HCT116 (cell line): Measurements from ENCODE around the gene DOHH. TPM values are rescaled to one million over a fixed set of nuclear protein-coding genes. Genes with fewer than 3 reads are reported as not detected.

ENCODE experiments used
- ATAC-seq: fragments of 200-7000 bp; cut with Tn5 transposase; 2 replicates; pipeline ENCODE4 v1.9.1; 2020; ENCODE audit warnings: mild to moderate bottlenecking, moderate library complexity
- BruUV-seq: library from RNA; stranded (reverse); fragments of 400-500 nt; replicated peaks from 2 replicates; lab custom pipeline; 2021; lab: Mats Ljungman, UMichigan
- CTCF ChIA-PET: fragments of 300-600 bp; sonication (Branson Sonifier 250); formaldehyde crosslinking; loops from one replicate; lab custom pipeline; 2021; ENCODE audit warnings: antibody characterized with exemption; lab: Charles Lee
- POLR2A ChIA-PET: fragments of 300-600, 350-600 bp; sonication (Branson Sonifier 250); formaldehyde crosslinking; loops from one replicate; lab custom pipeline; 2021; ENCODE audit warnings: antibody characterized with exemption; lab: Charles Lee
- RAD21 ChIA-PET, 2 experiments: fragments of 300-600 bp; sonication (Branson Sonifier 250); formaldehyde crosslinking; loops; one replicate each; lab custom pipeline; 2023; ENCODE audit warnings: low total read pairs in 2 of 2; ENCODE audit not compliant: uncharacterized antibody in 2 of 2, unreplicated experiment in 2 of 2, low non-redundant PET in 1 of 2; lab: Charles Lee
- DNase-seq: peaks from one replicate; pipeline ENCODE4 v3.0.0-alpha.2; 2010; ENCODE audit warnings: low read depth, low spot score
- H2AFZ ChIP-seq: fragments of 200-600 bp; shearing (Covaris generic), sonication (generic); 2 replicates; pipeline ENCODE4 v1.6.1; 2017; ENCODE audit warnings: low read depth, mixed run types, mixed read lengths, antibody characterized with exemption, low read length; ENCODE audit not compliant: poor library complexity, severe bottlenecking
- H3K27ac ChIP-seq: 2 replicates; pipeline ENCODE4 v1.5.1; 2012; ENCODE audit warnings: low read depth, low read length
- H3K27me3 ChIP-seq: fragments of 200-600 bp; sonication (generic); 2 replicates; pipeline ENCODE4 v1.6.1; 2016; ENCODE audit warnings: mixed run types, low read length, mixed read lengths; ENCODE audit not compliant: insufficient read depth
- H3K36me3 ChIP-seq, 2 experiments: fragments of 200-500 bp in 1 of 2; fragments of 200-600 bp in 1 of 2; sonication (Bioruptor generic) in 1 of 2; sonication (generic) in 1 of 2; 2 replicates each; pipeline versions ENCODE4 v1.5.1 to v1.6.1; 2014 to 2016; ENCODE audit warnings: low read length in 2 of 2, inconsistent platforms in 1 of 2, mixed read lengths in 1 of 2, mixed run types in 1 of 2; ENCODE audit not compliant: insufficient read depth in 2 of 2, control insufficient read depth in 1 of 2
- H3K4me1 ChIP-seq, 2 experiments: fragments of 200-600 bp in 1 of 2; sonication (generic) in 1 of 2; 2 replicates each; pipeline versions ENCODE4 v1.5.1 to v1.6.1; 2012 to 2017; ENCODE audit warnings: low read length in 2 of 2, inconsistent platforms in 1 of 2, mild to moderate bottlenecking in 1 of 2, mixed read lengths in 1 of 2, mixed run types in 1 of 2, moderate library complexity in 1 of 2; ENCODE audit not compliant: insufficient read depth in 2 of 2, control insufficient read depth in 1 of 2
- H3K4me2 ChIP-seq: fragments of 200-600 bp; sonication (generic); 2 replicates; pipeline ENCODE4 v1.6.1; 2017; ENCODE audit warnings: mixed run types, low read length, mixed read lengths
- H3K4me3 ChIP-seq, 2 experiments: fragments of 200-600 bp in 1 of 2; sonication (generic) in 1 of 2; replicated peaks in 1 of 2; 2 replicates each; pipeline ENCODE4 v1.5.1; 2011 to 2016; ENCODE audit warnings: low read length in 2 of 2, control low read depth in 1 of 2, low read depth in 1 of 2, mild to moderate bottlenecking in 1 of 2, mixed read lengths in 1 of 2, mixed run types in 1 of 2
- H3K79me2 ChIP-seq: fragments of 200-600 bp; sonication (generic); 2 replicates; pipeline ENCODE4 v1.6.1; 2017; ENCODE audit warnings: mild to moderate bottlenecking, mixed run types, low read length, moderate library complexity, mixed read lengths; ENCODE audit not compliant: insufficient read depth
- H3K9ac ChIP-seq: fragments of 200-600 bp; sonication (generic); 2 replicates; pipeline ENCODE4 v1.6.1; 2016; ENCODE audit warnings: low read length, mixed read lengths
- H3K9me2 ChIP-seq: fragments of 200-600 bp; sonication (generic), shearing (Covaris generic); 2 replicates; pipeline ENCODE4 v1.6.1; 2017; ENCODE audit warnings: mixed run types, mild to moderate bottlenecking, moderate library complexity; ENCODE audit not compliant: insufficient read depth
- H3K9me3 ChIP-seq, 2 experiments: fragments of 200-500 bp in 1 of 2; fragments of 200-600 bp in 1 of 2; sonication (Bioruptor generic) in 1 of 2; sonication (generic) in 1 of 2; 2 replicates each; pipeline ENCODE4 v1.6.1; 2014 to 2017; ENCODE audit warnings: low read length in 2 of 2, mixed read lengths in 2 of 2, inconsistent platforms in 1 of 2, low read depth in 1 of 2, mild to moderate bottlenecking in 1 of 2, mixed run types in 1 of 2, moderate library complexity in 1 of 2; ENCODE audit not compliant: control insufficient read depth in 1 of 2, insufficient read depth in 1 of 2
- H4K20me1 ChIP-seq: fragments of 200-600 bp; sonication (generic), shearing (Covaris generic); 2 replicates; pipeline ENCODE4 v1.6.1; 2017; ENCODE audit warnings: mixed run types, mild to moderate bottlenecking, moderate library complexity; ENCODE audit not compliant: insufficient read depth
- CBX3 ChIP-seq: IDR thresholded peaks from 2 replicates; pipeline ENCODE4 v1.6.1; 2012; ENCODE audit warnings: low read depth
- CTCF ChIP-seq, 3 experiments: fragments of 200-600 bp in 1 of 3; sonication (generic) in 1 of 3; IDR thresholded peaks in 2 of 3; conservative IDR thresholded peaks in 1 of 3; 2 replicates each; pipeline ENCODE4 v1.5.1; 2012 to 2017; ENCODE audit warnings: low read depth in 2 of 3, low read length in 2 of 3, antibody characterized with exemption in 1 of 3, borderline replicate concordance in 1 of 3, control low read depth in 1 of 3, mild to moderate bottlenecking in 1 of 3, mixed read lengths in 1 of 3, mixed run types in 1 of 3, moderate library complexity in 1 of 3; ENCODE audit not compliant: insufficient read depth in 1 of 3
- ELF1 ChIP-seq: IDR thresholded peaks from 2 replicates; pipeline ENCODE4 v1.6.1; 2012; ENCODE audit warnings: low read depth, borderline replicate concordance
- EZH2phosphoT487 ChIP-seq: fragments of 200-600 bp; IDR thresholded peaks from 2 replicates; pipeline ENCODE4 v1.6.1; 2018; ENCODE audit warnings: antibody characterized with exemption, borderline replicate concordance
- JUND ChIP-seq: IDR thresholded peaks from 2 replicates; pipeline ENCODE4 v1.6.1; 2012
- MAX ChIP-seq: IDR thresholded peaks from 2 replicates; pipeline ENCODE4 v1.6.1; 2012
- POLR2A ChIP-seq: IDR thresholded peaks from 2 replicates; pipeline ENCODE4 v1.7.0; 2011; ENCODE audit warnings: borderline replicate concordance; ENCODE audit not compliant: insufficient read depth, insufficient read length; ENCODE audit errors: extremely low read depth
- SP1 ChIP-seq: IDR thresholded peaks from 2 replicates; pipeline ENCODE4 v1.6.1; 2012; ENCODE audit warnings: low read depth
- ZBTB33 ChIP-seq: IDR thresholded peaks from 2 replicates; pipeline ENCODE4 v1.6.1; 2011; ENCODE audit warnings: mild to moderate bottlenecking, low read length, moderate library complexity; ENCODE audit not compliant: insufficient replicate concordance; ENCODE audit errors: extremely low read depth
- intact Hi-C: fragments of 100-400 bp; cut with micrococcal nuclease; formaldehyde crosslinking; loops from 2 replicates; pipeline ENCODE4 v1.10.0; 2022
- total RNA-seq: library from RNA; stranded (reverse); gene quantifications from one replicate; pipeline ENCODE4 v1.2.1, GENCODE V29; 2021; ENCODE audit not compliant: unreplicated experiment

The DOHH gene
- total RNA-seq, 1 experiment from 2014 or later: 20.9 TPM

GRCh38 chr19:3496392-3497273, 3.8 kb downstream of the DOHH start:
- no peak overlapping the region for H3K4me3 ChIP-seq
- no peak overlapping the region for H3K4me2 ChIP-seq
- intact Hi-C loops: no loop called here
- H4K20me1 ChIP-seq: no peaks in the 10 kb centered on the region
- CTCF ChIA-PET: no interaction called here
- H3K36me3 ChIP-seq: peaks cover 2 to 22% of the 10 kb centered on the region in 2 experiments; a peak in 3 of 4 replicates
- DNase-seq (no peak), ATAC-seq (no peak)
- peaks cover 10 to 16% of the 10 kb centered on the region in 2 experiments; a peak in 3 of 4 replicates for H3K4me1 ChIP-seq
- H2AFZ ChIP-seq: no peak overlapping the region
- no peaks in the 10 kb centered on the region for H3K9me3 ChIP-seq
- H3K9me2 ChIP-seq: no peaks in the 10 kb centered on the region
- H3K79me2 ChIP-seq: peaks cover 38% of the 10 kb centered on the region
- no TSS peak for BruUV-seq
- TF ChIP-seq JUND: no peak
- TF ChIP-seq CTCF (IDR thresholded peaks at IDR 0.05 in 2 of 3, conservative IDR thresholded peaks at IDR 0.05 in 1 of 3; ENCODE audit: borderline replicate concordance in 1 of 3, insufficient read depth in 1 of 3, low read depth in 2 of 3, low read length in 2 of 3): no peak
- no peak for TF ChIP-seq CBX3
- no peak for TF ChIP-seq POLR2A
- no peak for TF ChIP-seq ZBTB33
- no peak for TF ChIP-seq SP1
- no peak for TF ChIP-seq MAX
- TF ChIP-seq EZH2phosphoT487: no peak
- no peak for TF ChIP-seq ELF1
- H3K27me3 ChIP-seq: no peaks in the 10 kb centered on the region
- H3K9ac ChIP-seq: no peak overlapping the region
- RAD21 ChIA-PET: no interaction called here
- H3K27ac ChIP-seq: no peak overlapping the region
- POLR2A ChIA-PET: no interaction called here
